Anterior cingulate cortex (tissue), 58 donors: Measurements from ENCODE around the gene ARHGAP22.
A peak's percentile ranks its signal among the peaks of the same experiment; 100 is the strongest.

Source experiments
- DNase-seq, 58 donors: peaks; one replicate each; lab custom pipeline; 2025; lab: John Stamatoyannopoulos, UW

Gene ARHGAP22

GRCh38 chr10:48470893-48471805, 133.7 kb downstream of the ARHGAP22 start:
- DNase-seq, result no peak

- DNase-seq, result peak in 16 of 58 donors; percentile 13 to 60 (median 40)
Measured at GRCh38 chr10:48470115-48470892, 134.6 kb downstream of the ARHGAP22 start.

- no peak for DNase-seq
Measured at GRCh38 chr10:48469516-48470020, 135.3 kb downstream of the ARHGAP22 start.

- no peak for DNase-seq
Measured at GRCh38 chr10:48468866-48469511, 135.9 kb downstream of the ARHGAP22 start.

GRCh38 chr10:48468130-48468790, 136.6 kb downstream of the ARHGAP22 start:
- DNase-seq, result no peak

GRCh38 chr10:48467669-48468068, 137.2 kb downstream of the ARHGAP22 start:
- DNase-seq, result no peak

GRCh38 chr10:48466611-48467240, 138.1 kb downstream of the ARHGAP22 start:
- DNase-seq, result no peak

- DNase-seq, result no peak
Measured at GRCh38 chr10:48465860-48466521, 138.9 kb downstream of the ARHGAP22 start.

GRCh38 chr10:48464871-48465736, 139.8 kb downstream of the ARHGAP22 start:
- DNase-seq, result peak in 48 of 58 donors; percentile 12 to 89 (median 57)

GRCh38 chr10:48464121-48464870, 140.6 kb downstream of the ARHGAP22 start:
- no peak for DNase-seq

GRCh38 chr10:48463318-48464003, 141.4 kb downstream of the ARHGAP22 start:
- peak in 1 of 58 donors; percentile 26 for DNase-seq

- no peak for DNase-seq
Measured at GRCh38 chr10:48462482-48463020, 142.3 kb downstream of the ARHGAP22 start.

GRCh38 chr10:48461623-48462481, 143.0 kb downstream of the ARHGAP22 start:
- no peak for DNase-seq

GRCh38 chr10:48460182-48460581, 144.7 kb downstream of the ARHGAP22 start:
- DNase-seq, result no peak
